ENCODE data around the gene KDM4B.

KDM4B gene

GRCh38 chr19:5071579-5071978 lies 102.7 kb downstream of the KDM4B start:
- no peak overlapping the region for H3K9ac ChIP-seq (ENCODE audit: low read depth, low read length)
- no peaks in the 10 kb centered on the region; the same call in 1 of the 2 replicates for H3K36me3 ChIP-seq (ENCODE audit: insufficient read depth, low read length)
- H3K4me1 ChIP-seq (ENCODE audit: insufficient read depth, low read length), result peaks cover 16% of the 10 kb centered on the region
- H3K9me3 ChIP-seq (ENCODE audit: control insufficient read depth, insufficient read depth, low read length), result no peaks in the 10 kb centered on the region

DNA sequence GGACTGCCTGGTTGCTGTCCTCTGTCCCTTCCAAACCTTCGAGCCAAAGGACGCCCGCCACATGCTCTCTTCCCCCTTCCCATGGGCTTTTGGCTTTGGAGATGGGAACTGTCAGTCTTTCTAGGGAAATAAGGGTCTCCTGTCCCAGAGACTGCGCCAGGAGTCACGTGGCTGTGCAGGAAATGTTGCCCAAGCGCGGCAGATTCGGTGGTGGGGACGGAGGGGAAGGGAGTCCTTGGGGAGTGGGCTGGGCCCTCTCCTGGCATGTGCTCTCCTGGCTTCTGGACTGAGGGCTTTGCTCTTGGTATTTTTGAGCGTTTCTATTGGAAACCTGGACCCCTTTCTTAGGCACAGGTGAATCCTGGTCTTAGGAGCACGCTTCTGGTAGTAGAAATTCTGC lies 103.2 kb downstream of the KDM4B start:
- Histone ChIP-seq H3K9me3 (ENCODE audit: control insufficient read depth, insufficient read depth, low read length) (no peaks in the 10 kb centered on the region), H3K9ac (ENCODE audit: low read depth, low read length) (no peak overlapping the region), H3K4me1 (ENCODE audit: insufficient read depth, low read length) (peaks cover 16% of the 10 kb centered on the region), H3K36me3 (ENCODE audit: insufficient read depth, low read length) (no peaks in the 10 kb centered on the region; the same call in 1 of the 2 replicates)

DNA sequence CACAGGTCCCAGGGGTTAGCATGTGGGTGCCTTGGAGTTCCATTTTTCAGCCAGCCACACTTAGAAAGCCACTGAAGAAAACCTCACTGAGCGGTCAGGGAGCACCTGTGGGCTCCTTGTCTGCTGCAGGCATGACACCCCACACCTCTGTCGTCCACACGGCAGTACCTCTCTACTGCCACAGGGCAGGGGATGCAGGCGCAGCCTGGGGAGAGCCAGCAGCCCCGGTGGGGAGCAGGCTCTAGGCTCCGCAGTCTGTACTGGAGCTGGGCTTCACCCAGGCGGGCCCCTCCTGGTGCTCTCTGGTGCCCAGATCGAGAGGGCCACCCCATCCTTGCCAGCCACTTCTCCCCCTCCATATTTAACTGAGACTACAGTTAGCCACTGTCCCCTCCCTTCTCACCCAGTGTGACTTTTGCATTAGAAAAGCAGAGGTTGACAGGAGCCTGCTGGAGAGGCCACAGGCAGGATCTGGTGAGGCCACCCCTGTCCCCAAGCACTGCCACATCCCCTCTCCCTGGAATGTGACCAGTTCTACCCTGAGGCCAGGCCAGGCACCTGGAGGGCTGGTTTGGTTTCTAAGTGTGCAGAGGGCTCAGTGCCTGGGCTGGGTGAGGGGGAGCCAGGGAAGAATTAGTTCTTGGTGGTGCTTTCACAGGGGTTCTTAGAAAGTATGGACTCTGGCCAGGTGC lies 104.4 kb downstream of the KDM4B start:
- Histone ChIP-seq H3K4me1 (ENCODE audit: insufficient read depth, low read length) (peaks cover 16% of the 10 kb centered on the region), H3K36me3 (ENCODE audit: insufficient read depth, low read length) (no peaks in the 10 kb centered on the region), H3K9ac (ENCODE audit: low read depth, low read length) (no peak overlapping the region), H3K9me3 (ENCODE audit: control insufficient read depth, insufficient read depth, low read length) (no peaks in the 10 kb centered on the region)

DNA sequence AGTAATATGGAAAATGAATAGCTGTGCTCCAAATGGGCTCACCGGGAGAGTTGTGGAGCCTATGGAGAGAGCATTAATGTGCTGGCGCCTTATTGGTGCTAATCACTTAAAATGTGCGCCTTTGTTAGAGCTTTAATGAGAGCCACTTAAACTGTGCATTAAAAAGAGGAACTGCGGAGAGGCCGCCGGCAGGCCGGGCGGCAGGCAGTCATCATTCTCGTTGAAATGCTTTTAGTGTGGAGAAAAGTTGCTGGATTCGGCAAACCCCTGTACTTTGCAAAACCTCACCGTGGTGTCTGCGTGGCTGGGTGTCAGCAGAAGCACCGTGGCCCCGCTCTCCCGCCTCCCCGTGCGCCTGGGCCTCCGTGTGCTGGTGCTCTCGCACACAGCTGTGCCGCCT lies 105.5 kb downstream of the KDM4B start:
- Histone ChIP-seq H3K9ac (ENCODE audit: low read depth, low read length) (no peak overlapping the region), H3K4me1 (ENCODE audit: insufficient read depth, low read length) (peaks cover 16% of the 10 kb centered on the region), H3K9me3 (ENCODE audit: control insufficient read depth, insufficient read depth, low read length) (no peaks in the 10 kb centered on the region), H3K36me3 (ENCODE audit: insufficient read depth, low read length) (no peaks in the 10 kb centered on the region)

DNA sequence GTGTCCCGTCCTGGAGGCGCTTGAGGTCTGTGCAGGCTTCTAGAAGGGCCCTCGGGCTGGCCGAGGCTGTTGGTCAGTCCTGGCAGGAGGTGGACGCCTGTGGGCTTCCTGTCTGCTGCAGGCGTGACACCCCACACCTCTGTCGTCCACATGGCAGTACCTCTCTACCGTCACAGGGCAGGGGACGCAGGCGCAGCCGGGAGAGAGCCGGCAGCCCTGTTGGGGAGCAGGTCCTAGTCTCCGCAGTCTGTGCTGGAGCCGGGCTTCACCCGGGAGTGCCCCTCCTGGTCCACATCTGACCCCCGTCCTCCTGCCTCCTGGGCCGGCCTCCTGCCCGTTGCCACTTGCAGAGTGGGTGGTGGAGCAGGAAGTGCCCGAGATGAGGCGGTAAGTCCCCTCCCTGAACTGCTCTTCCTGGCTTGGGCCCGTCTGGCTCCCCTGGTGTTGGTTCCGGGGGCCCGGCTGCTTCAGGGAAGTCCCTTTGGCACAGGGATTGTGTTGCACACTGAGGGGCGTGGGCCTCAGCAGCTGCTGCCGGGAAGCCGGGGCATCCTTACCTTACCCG lies 106.0 kb downstream of the KDM4B start:
- no peak overlapping the region for H3K9ac ChIP-seq (ENCODE audit: low read depth, low read length)
- peaks cover 16% of the 10 kb centered on the region for H3K4me1 ChIP-seq (ENCODE audit: insufficient read depth, low read length)
- no peaks in the 10 kb centered on the region for H3K36me3 ChIP-seq (ENCODE audit: insufficient read depth, low read length)
- H3K9me3 ChIP-seq (ENCODE audit: control insufficient read depth, insufficient read depth, low read length), result no peaks in the 10 kb centered on the region

DNA sequence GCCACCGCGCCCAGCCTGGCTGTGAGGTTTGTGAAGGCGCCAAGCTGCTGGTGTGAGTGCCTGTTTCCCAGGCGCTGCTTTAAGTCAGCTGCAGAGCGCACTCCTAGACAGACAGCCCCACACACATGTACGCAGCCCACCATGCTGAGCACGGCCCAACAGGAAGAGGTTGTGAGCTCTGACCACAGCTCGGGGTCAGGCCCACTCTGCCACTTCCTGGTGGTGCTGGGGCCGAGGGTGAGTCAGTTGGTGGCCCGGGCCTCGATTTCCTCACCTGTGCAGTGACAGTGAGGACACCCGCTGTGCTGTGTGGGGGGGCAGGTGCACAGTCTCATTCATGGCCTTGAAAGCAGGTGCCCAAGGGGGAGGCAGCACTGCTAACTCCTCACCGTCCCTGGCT lies 106.7 kb downstream of the KDM4B start:
- H3K9me3 ChIP-seq (ENCODE audit: control insufficient read depth, insufficient read depth, low read length), result no peaks in the 10 kb centered on the region
- H3K9ac ChIP-seq (ENCODE audit: low read depth, low read length), result no peak overlapping the region
- no peaks in the 10 kb centered on the region for H3K36me3 ChIP-seq (ENCODE audit: insufficient read depth, low read length)
- H3K4me1 ChIP-seq (ENCODE audit: insufficient read depth, low read length), result peaks cover 16% of the 10 kb centered on the region

DNA sequence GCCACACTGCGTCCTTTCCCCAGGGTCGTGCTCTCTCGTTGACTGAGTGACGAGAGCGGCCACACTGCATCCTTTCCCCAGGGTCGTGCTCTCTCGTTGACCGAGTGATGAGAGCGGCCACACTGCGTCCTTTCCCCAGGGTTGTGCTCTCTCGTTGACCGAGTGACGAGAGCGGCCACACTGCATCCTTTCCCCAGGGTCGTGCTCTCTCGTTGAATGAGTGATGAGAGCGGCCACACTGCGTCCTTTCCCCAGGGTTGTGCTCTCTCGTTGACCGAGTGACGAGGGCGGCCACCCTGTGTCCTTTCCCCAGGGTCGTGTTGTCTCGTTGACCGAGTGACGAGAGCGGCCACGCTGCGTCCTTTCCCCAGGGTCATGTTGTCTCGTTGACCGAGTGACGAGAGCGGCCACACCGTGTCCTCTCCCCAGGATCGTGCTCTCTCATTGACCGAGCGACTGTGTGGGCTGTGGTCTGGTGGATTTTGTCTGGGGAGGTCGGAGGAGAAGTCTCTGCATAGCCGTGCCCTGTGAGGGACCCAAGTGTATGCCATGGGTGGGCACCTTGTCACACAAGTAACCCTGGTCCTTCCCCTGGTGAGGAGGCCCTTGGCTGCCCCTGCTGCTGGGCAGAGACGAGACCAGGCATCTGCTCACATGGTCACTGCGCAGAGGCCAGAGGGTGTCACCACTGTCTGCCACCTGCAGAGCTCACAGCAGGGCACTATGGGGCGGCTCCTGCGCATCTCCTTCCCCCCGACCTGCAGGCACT lies 107.7 kb downstream of the KDM4B start:
- no peaks in the 10 kb centered on the region for H3K36me3 ChIP-seq (ENCODE audit: insufficient read depth, low read length)
- H3K4me1 ChIP-seq (ENCODE audit: insufficient read depth, low read length), result peaks cover 16% of the 10 kb centered on the region

GRCh38 chr19:5077209-5077515 lies 108.2 kb downstream of the KDM4B start:
- H3K36me3 ChIP-seq (ENCODE audit: insufficient read depth, low read length), result no peaks in the 10 kb centered on the region
- peaks cover 16% of the 10 kb centered on the region for H3K4me1 ChIP-seq (ENCODE audit: insufficient read depth, low read length)
- no peak overlapping the region for H3K9ac ChIP-seq (ENCODE audit: low read depth, low read length)

More for the DNA sequence above, 107.7 kb downstream of the KDM4B start:
- Histone ChIP-seq H3K9ac (ENCODE audit: low read depth, low read length) (no peak overlapping the region), H3K9me3 (ENCODE audit: control insufficient read depth, insufficient read depth, low read length) (no peaks in the 10 kb centered on the region)

GRCh38 chr19:5078182-5078581 lies 109.3 kb downstream of the KDM4B start:
- no peak overlapping the region for H3K9ac ChIP-seq (ENCODE audit: low read depth, low read length)
- H3K36me3 ChIP-seq (ENCODE audit: insufficient read depth, low read length), result no peaks in the 10 kb centered on the region
- peaks cover 12% of the 10 kb centered on the region for H3K4me1 ChIP-seq (ENCODE audit: insufficient read depth, low read length)
- no peaks in the 10 kb centered on the region for H3K9me3 ChIP-seq (ENCODE audit: control insufficient read depth, insufficient read depth, low read length)

More at GRCh38 chr19:5077209-5077515, 108.2 kb downstream of the KDM4B start:
- H3K9me3 ChIP-seq (ENCODE audit: control insufficient read depth, insufficient read depth, low read length), result no peaks in the 10 kb centered on the region

- Histone ChIP-seq H3K4me1 (ENCODE audit: insufficient read depth, low read length) (peaks cover 8% of the 10 kb centered on the region), H3K9me3 (ENCODE audit: control insufficient read depth, insufficient read depth, low read length) (no peaks in the 10 kb centered on the region), H3K36me3 (ENCODE audit: insufficient read depth, low read length) (no peaks in the 10 kb centered on the region), H3K9ac (ENCODE audit: low read depth, low read length) (no peak overlapping the region)
Measured at GRCh38 chr19:5078666-5079065, 109.8 kb downstream of the KDM4B start.

DNA sequence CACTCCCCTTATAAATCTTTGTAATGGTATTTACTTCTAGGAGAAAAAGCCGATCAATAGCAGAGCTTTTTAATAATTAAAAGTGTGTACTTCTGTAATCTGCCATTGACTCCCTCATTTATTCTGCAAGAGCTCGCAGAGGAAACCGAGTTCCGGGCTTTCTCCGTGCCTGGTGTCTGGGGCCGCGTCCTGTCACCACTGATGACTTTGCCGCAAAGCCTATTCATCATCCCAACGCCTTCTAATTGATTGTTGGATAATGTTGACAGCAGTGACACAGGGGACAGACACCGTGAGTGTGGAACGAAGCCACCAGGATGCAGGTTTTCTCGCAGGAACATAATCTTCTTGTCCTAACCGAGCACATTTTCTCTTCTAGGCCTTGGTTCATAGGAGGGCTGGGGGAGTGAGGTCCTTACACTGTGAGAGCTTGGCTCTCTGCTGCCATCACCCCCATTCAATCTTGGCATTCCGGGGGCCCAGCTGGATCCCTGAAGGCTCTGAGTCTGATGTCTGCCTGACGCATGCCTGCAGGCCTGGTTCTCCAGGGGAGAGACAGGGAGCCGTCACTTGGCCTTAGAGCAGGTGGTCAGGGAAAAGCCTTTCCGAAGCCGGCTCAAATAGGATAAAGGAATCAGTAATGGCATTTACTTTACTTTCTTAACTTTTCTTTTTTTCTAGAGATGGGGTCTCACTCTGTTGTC lies 110.3 kb downstream of the KDM4B start:
- H3K36me3 ChIP-seq (ENCODE audit: insufficient read depth, low read length), result no peaks in the 10 kb centered on the region
- no peaks in the 10 kb centered on the region for H3K9me3 ChIP-seq (ENCODE audit: control insufficient read depth, insufficient read depth, low read length)
- H3K9ac ChIP-seq (ENCODE audit: low read depth, low read length), result no peak overlapping the region
- H3K4me1 ChIP-seq (ENCODE audit: insufficient read depth, low read length), result peaks cover 2% of the 10 kb centered on the region; the same call in 1 of the 2 replicates

GRCh38 chr19:5080030-5080654 lies 111.2 kb downstream of the KDM4B start:
- no peak overlapping the region for H3K9ac ChIP-seq (ENCODE audit: low read depth, low read length)
- H3K4me1 ChIP-seq (ENCODE audit: insufficient read depth, low read length), result no peaks in the 10 kb centered on the region
- no peaks in the 10 kb centered on the region for H3K9me3 ChIP-seq (ENCODE audit: control insufficient read depth, insufficient read depth, low read length)
- no peaks in the 10 kb centered on the region for H3K36me3 ChIP-seq (ENCODE audit: insufficient read depth, low read length)

DNA sequence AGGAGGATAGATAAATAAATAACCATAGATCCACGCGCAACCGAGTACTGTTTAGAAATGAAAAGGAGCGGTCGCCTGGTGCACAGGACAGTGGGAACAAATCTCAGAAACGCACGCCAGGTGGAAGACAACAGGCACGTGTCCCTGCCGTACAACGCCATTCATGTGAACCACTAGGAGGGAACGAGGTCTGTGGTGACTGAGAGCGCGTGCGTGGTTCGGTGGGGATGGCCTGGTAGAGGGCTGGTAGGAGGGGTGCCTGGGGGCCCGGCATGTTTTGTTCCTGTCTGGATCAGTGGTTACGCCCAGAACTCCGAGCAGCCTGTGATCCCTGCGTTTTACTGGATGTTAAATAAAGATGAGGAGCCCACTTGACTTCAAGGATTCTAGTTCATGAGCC lies 111.9 kb downstream of the KDM4B start:
- H3K9ac ChIP-seq (ENCODE audit: low read depth, low read length), result no peak overlapping the region
- H3K4me1 ChIP-seq (ENCODE audit: insufficient read depth, low read length), result no peaks in the 10 kb centered on the region
- no peaks in the 10 kb centered on the region for H3K36me3 ChIP-seq (ENCODE audit: insufficient read depth, low read length)
- no peaks in the 10 kb centered on the region for H3K9me3 ChIP-seq (ENCODE audit: control insufficient read depth, insufficient read depth, low read length)

DNA sequence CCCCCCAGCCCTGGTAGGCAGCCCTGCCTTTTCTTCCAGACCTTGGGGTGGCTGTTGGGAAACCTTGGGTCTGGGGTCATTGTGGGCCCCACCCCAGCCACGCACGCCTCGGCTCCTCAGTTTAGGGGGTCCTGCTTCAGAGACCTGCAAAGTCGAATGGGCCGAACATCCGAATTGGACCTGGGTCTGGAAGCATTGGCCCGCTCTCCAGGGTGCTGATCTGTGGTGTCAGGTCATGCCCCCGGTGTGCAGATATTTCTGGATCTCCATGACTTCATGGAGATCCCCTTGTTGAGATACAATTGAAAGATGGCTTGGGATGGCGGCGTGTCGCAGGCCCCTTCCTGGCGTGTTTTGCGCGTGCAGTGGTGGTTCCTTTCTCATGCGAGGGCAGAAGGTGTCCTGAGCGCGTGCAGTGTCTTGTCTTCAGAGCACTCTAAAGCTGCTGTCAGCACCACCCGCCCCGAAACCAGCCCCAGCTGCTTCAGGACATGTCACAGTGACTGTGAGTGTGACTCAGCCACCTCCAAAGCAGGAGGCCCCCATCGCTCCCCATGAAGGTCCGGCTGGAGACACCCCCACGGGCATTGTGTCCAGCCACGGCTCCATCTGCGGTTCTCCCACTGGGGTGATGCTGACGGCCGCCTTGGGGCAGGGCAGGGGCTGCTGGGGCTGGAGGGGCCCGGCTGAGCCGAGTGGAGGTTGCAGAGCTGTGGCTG lies 112.7 kb downstream of the KDM4B start:
- Histone ChIP-seq H3K36me3 (ENCODE audit: insufficient read depth, low read length) (no peaks in the 10 kb centered on the region), H3K4me1 (ENCODE audit: insufficient read depth, low read length) (no peaks in the 10 kb centered on the region), H3K9ac (ENCODE audit: low read depth, low read length) (no peak overlapping the region), H3K9me3 (ENCODE audit: control insufficient read depth, insufficient read depth, low read length) (no peaks in the 10 kb centered on the region)

All from ES-I3 (cell line).